Activated CD4-positive, alpha-beta memory T cell treated with anti-CD3 and anti-CD28 coated beads, Interleukin-2, amount 10 ng/mL, durations not matched to agents 7 days and 5 days (primary cell): ENCODE data around the gene APCS. TPM values are rescaled to one million over a fixed set of nuclear protein-coding genes. Genes with fewer than 3 reads are reported as not detected.

ENCODE experiments used
- CTCF ChIA-PET: fragments of 350-600 bp; sonication (Branson Sonifier 250); formaldehyde crosslinking; loops from one replicate; lab custom pipeline; 2021; ENCODE audit warnings: antibody characterized with exemption, inconsistent platforms; lab: Charles Lee
- POLR2A ChIA-PET: fragments of 350-600 bp; sonication (Branson Sonifier 250); formaldehyde crosslinking; loops from one replicate; lab custom pipeline; 2021; ENCODE audit warnings: antibody characterized with exemption; lab: Charles Lee
- DNase-seq: peaks from one replicate; pipeline ENCODE4 v3.0.0-alpha.2; 2020
- H3K27ac Mint-ChIP-seq: one replicate; pipeline ENCODE4 v1.8.0; 2021; ENCODE audit warnings: mild to moderate bottlenecking, mixed read lengths
- H3K27me3 Mint-ChIP-seq: one replicate; pipeline ENCODE4 v1.8.0; 2021; ENCODE audit warnings: mixed read lengths
- H3K36me3 Mint-ChIP-seq: one replicate; pipeline ENCODE4 v1.8.0; 2021; ENCODE audit warnings: low read depth, mixed read lengths
- H3K4me1 Mint-ChIP-seq: one replicate; pipeline ENCODE4 v1.8.0; 2021; ENCODE audit warnings: mixed read lengths
- H3K4me3 Mint-ChIP-seq: one replicate; pipeline ENCODE4 v1.8.0; 2021; ENCODE audit warnings: mild to moderate bottlenecking, mixed read lengths
- H3K9me3 Mint-ChIP-seq: one replicate; pipeline ENCODE4 v1.8.0; 2021; ENCODE audit warnings: mixed read lengths
- total RNA-seq, 2 experiments: library from RNA; stranded (reverse); gene quantifications; one replicate each; pipeline ENCODE4 v1.2.3, GENCODE V29; 2021

APCS gene
- total RNA-seq, 2 experiments from 2014 or later = not detected

DNA sequence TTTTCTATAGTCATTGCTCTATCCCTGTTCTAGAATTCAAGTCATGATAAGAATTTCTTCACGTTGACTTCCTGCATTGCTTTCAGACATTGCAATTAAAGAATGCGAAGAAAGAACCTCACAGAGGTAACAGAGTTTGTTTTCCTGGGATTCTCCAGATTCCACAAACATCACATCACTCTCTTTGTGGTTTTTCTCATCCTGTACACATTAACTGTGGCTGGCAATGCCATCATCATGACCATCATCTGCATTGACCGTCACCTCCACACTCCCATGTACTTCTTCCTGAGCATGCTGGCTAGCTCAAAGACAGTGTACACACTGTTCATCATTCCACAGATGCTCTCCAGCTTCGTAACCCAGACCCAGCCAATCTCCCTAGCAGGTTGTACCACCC lies 10.6 kb downstream of the APCS start:
- CTCF ChIA-PET = no interaction called here
- Mint-ChIP-seq H3K36me3 (no peaks in the 10 kb centered on the region), H3K27ac (no peak overlapping the region), H3K4me3 (no peak overlapping the region), H3K9me3 (no peaks in the 10 kb centered on the region), H3K4me1 (no peaks in the 10 kb centered on the region), H3K27me3 (no peaks in the 10 kb centered on the region)
- POLR2A ChIA-PET = no interaction called here
- DNase-seq = no peak

DNA sequence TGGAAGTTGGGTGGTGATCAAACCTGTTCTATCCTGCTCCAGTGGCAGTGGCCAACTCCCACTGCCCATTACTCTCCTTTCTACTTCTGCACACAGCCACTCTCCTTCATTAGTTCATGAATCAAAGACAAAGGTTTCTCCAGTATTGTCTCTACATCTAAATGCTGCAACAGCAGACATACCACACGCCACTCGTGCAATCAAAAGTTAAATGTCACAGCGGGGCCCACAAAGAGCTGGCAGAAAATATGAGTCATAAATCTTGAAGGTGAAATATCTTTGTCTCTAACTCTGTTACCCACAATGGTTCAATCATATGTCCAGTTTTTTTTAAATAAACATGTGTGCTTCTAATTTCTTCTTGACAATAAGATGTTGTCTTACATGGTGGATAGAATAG lies 13.3 kb downstream of the APCS start:
- ChIA-PET POLR2A (no interaction called here), CTCF (no interaction called here)
- no peak overlapping the region for H3K27ac Mint-ChIP-seq
- no peaks in the 10 kb centered on the region for H3K36me3 Mint-ChIP-seq
- H3K4me3 Mint-ChIP-seq = no peak overlapping the region
- H3K27me3 Mint-ChIP-seq = no peaks in the 10 kb centered on the region
- no peaks in the 10 kb centered on the region for H3K9me3 Mint-ChIP-seq
- DNase-seq = no peak
- no peaks in the 10 kb centered on the region for H3K4me1 Mint-ChIP-seq

DNA sequence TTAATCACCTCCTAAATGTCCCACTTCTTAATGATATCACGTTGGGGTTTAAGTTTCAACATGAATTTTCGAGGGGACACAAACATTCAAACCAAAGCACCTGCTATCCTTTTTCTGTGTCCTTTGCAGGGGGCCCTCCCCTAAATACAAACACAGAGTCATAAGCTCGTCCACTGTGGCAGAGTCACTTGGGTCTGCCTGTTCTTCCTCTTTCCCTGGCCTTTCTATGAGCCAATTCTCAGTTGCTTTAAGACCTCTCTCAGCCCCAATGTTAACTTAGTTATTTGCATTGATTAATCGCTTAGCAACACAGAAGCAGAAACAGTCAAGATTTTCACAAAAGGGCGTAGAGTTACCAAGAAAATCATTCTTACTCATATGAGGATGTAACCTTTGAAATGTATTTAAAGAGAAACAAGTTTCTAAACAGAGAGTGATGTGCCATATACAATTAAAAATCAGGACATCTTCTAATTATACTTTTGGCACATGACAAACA lies 14.9 kb downstream of the APCS start:
- ChIA-PET CTCF (no interaction called here), POLR2A (no interaction called here)
- H3K36me3 Mint-ChIP-seq = no peaks in the 10 kb centered on the region
- no peaks in the 10 kb centered on the region for H3K9me3 Mint-ChIP-seq
- no peak overlapping the region for H3K4me3 Mint-ChIP-seq
- H3K4me1 Mint-ChIP-seq = no peaks in the 10 kb centered on the region
- no peak for DNase-seq
- no peaks in the 10 kb centered on the region for H3K27me3 Mint-ChIP-seq
- H3K27ac Mint-ChIP-seq = no peak overlapping the region

DNA sequence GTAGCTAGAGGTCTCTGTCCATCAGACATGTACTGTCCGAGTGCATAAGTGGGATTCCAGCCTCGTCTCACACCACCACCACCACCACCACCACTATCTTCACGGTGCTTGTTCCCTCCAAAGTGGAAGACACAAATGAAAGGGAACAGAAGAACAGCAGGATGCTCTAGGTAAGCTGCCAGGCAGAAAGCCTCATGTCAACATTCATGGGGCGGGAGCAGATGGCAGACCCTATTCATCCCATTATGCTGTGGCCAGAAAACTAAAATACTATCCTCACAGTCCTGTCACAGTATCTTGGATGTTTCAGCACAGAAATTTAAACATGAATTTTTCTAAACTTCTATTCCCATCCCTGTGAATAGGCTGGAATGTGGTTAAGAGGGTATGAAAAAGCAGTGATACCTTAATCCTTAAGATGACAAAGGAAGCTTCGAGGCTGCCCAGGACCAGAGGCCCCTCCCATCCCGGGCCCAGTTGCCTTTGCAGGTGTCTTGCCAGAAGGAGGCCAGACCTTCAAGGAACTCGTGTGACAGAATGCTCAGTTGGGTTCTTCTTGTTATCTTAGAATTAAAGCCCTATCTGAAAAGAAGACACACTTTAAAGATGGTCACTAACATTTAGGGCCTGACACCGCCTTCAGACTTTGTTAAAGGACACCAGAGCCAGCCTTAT lies 24.7 kb downstream of the APCS start:
- no peaks in the 10 kb centered on the region for H3K4me1 Mint-ChIP-seq
- DNase-seq = no peak
- H3K4me3 Mint-ChIP-seq = no peak overlapping the region
- ChIA-PET POLR2A (no interaction called here), CTCF (no interaction called here)
- H3K36me3 Mint-ChIP-seq = no peaks in the 10 kb centered on the region
- H3K9me3 Mint-ChIP-seq = no peaks in the 10 kb centered on the region
- peaks cover 2% of the 10 kb centered on the region for H3K27me3 Mint-ChIP-seq
- H3K27ac Mint-ChIP-seq = no peak overlapping the region

DNA sequence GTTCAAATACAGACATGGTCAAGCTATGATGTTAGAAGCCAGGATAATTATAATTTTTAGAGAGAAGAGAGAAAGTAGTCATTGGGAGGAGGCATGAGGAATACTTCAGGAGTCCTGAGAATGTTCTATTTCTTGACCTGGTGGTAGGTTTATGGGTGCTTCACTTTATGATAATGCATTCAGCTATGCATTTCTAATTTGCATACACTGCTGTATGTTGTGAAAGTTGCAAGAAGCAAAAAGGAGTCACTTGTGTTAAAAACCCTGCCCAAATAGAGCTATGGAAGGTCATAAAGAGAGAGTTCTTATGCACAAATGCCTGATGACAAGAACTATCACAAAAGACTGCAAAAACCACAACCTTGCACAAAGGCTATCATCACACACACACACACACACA lies 45.3 kb downstream of the APCS start:
- ChIA-PET POLR2A (no interaction called here), CTCF (no interaction called here)
- H3K9me3 Mint-ChIP-seq = no peaks in the 10 kb centered on the region
- H3K4me1 Mint-ChIP-seq = no peaks in the 10 kb centered on the region
- no peak for DNase-seq
- H3K27me3 Mint-ChIP-seq = peaks cover 9% of the 10 kb centered on the region
- H3K36me3 Mint-ChIP-seq = no peaks in the 10 kb centered on the region
- H3K4me3 Mint-ChIP-seq = no peak overlapping the region
- no peak overlapping the region for H3K27ac Mint-ChIP-seq

Other genes starting within 250 kb of the APCS start
- not detected for gene OR10J4, start 155.6 kb upstream of the APCS start, total RNA-seq
- gene OR10J1, start 148.1 kb upstream of the APCS start, total RNA-seq = not detected
- gene OR10J5, start 51.8 kb upstream of the APCS start, total RNA-seq = not detected
- gene CRP, start 126.8 kb downstream of the APCS start, total RNA-seq = not detected
- gene DUSP23, start 193.1 kb downstream of the APCS start, total RNA-seq = 10 to 100 TPM; 22.7 to 24.6 TPM
- gene FCRL6, start 214.5 kb downstream of the APCS start, total RNA-seq = not detected
- under 1 TPM; 0.10 to 0.15 TPM for gene SLAMF8, start 239.0 kb downstream of the APCS start, total RNA-seq